Neural progenitor cell (in vitro differentiated cells): ENCODE measurements around the gene CEBPA.

Experiments used
- CTCF ChIP-seq: fragments of 200-600 bp; sonication (generic); IDR thresholded peaks from 2 replicates; pipeline ENCODE4 v1.5.1; 2017; ENCODE audit warnings: antibody characterized with exemption, mild to moderate bottlenecking
- EZH2 ChIP-seq: fragments of 200-600 bp; sonication (generic); IDR thresholded peaks from 2 replicates; pipeline ENCODE4 v1.6.1; 2017; ENCODE audit warnings: antibody characterized with exemption, mild to moderate bottlenecking, moderate library complexity
- EZH2phosphoT487 ChIP-seq: fragments of 200-600 bp; sonication (generic); IDR thresholded peaks from 2 replicates; pipeline ENCODE4 v1.6.1; 2017; ENCODE audit warnings: antibody characterized with exemption

- no peak for TF ChIP-seq CTCF
- no peak for TF ChIP-seq EZH2
- TF ChIP-seq EZH2phosphoT487, result no peak
Measured at GRCh38 chr19:33346665-33347064, 44.3 kb upstream of the CEBPA start.
